Nephron progenitor cell (in vitro differentiated cells): ENCODE results near the gene CDH5.

Experiments
- DNase-seq: peaks from one replicate; pipeline ENCODE4 v3.0.0; 2021
- H3K27ac Mint-ChIP-seq: 2 replicates; pipeline ENCODE4 v1.8.0; 2021; ENCODE audit warnings: mild to moderate bottlenecking, moderate library complexity, mixed read lengths
- H3K27me3 Mint-ChIP-seq: 2 replicates; pipeline ENCODE4 v1.8.0; 2021; ENCODE audit warnings: mild to moderate bottlenecking, low read depth, mixed read lengths; ENCODE audit not compliant: poor library complexity
- H3K36me3 Mint-ChIP-seq: 2 replicates; pipeline ENCODE4 v1.8.0; 2021; ENCODE audit warnings: low read depth, mixed read lengths
- H3K4me1 Mint-ChIP-seq: 2 replicates; pipeline ENCODE4 v1.8.0; 2021; ENCODE audit warnings: mixed read lengths
- H3K4me3 Mint-ChIP-seq: 2 replicates; pipeline ENCODE4 v1.8.0; 2021; ENCODE audit warnings: mild to moderate bottlenecking, moderate library complexity, mixed read lengths
- H3K9me3 Mint-ChIP-seq: 2 replicates; pipeline ENCODE4 v1.8.0; 2021; ENCODE audit warnings: mild to moderate bottlenecking, moderate library complexity, mixed read lengths
- TF ChIP-seq, protein P1 (sequence below): fragments of 200-600 bp; sonication (generic); IDR thresholded peaks from 2 replicates; pipeline ENCODE4 v1.5.0; 2021; ENCODE audit warnings: antibody characterized with exemption

CDH5 gene

DNA sequence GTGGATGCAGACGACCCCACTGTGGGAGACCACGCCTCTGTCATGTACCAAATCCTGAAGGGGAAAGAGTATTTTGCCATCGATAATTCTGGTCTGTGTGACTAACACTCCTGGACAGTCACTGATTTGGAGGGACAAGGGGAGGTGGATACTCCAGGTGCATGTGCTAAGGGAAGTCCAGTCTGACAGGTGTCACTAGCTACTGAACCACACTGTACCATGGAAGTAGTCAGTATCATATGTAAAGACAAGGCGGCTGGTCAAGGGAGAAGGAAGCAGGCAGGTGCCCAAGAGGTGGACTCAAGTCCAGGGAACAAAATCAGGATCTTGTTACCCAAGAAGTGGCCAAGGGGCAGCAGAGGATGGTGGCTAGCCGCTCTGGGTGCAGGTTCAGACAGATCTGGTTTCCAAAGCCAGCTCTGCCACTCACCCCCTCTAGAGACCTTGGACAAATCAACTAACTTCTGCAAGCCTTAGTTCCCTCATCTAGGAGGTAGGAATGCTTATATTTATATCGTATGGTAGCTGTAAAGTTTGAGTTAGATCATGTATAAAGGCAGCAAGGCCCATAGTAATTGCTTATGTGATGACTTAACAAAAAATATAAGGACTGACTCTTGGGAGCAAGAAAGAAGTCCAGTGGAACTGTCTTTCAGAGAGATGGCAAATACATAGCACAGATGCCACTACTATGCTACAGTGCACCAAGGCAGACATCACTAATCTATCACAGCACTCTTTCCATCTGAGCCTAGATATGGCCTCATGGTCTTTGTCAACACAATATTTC is 22.1 kb downstream of the CDH5 start:
- TF ChIP-seq, protein P1, sequence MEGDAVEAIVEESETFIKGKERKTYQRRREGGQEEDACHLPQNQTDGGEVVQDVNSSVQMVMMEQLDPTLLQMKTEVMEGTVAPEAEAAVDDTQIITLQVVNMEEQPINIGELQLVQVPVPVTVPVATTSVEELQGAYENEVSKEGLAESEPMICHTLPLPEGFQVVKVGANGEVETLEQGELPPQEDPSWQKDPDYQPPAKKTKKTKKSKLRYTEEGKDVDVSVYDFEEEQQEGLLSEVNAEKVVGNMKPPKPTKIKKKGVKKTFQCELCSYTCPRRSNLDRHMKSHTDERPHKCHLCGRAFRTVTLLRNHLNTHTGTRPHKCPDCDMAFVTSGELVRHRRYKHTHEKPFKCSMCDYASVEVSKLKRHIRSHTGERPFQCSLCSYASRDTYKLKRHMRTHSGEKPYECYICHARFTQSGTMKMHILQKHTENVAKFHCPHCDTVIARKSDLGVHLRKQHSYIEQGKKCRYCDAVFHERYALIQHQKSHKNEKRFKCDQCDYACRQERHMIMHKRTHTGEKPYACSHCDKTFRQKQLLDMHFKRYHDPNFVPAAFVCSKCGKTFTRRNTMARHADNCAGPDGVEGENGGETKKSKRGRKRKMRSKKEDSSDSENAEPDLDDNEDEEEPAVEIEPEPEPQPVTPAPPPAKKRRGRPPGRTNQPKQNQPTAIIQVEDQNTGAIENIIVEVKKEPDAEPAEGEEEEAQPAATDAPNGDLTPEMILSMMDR, result no peak
- DNase-seq, result no peak
- peaks cover 8% of the 10 kb centered on the region for H3K27me3 Mint-ChIP-seq

DNA sequence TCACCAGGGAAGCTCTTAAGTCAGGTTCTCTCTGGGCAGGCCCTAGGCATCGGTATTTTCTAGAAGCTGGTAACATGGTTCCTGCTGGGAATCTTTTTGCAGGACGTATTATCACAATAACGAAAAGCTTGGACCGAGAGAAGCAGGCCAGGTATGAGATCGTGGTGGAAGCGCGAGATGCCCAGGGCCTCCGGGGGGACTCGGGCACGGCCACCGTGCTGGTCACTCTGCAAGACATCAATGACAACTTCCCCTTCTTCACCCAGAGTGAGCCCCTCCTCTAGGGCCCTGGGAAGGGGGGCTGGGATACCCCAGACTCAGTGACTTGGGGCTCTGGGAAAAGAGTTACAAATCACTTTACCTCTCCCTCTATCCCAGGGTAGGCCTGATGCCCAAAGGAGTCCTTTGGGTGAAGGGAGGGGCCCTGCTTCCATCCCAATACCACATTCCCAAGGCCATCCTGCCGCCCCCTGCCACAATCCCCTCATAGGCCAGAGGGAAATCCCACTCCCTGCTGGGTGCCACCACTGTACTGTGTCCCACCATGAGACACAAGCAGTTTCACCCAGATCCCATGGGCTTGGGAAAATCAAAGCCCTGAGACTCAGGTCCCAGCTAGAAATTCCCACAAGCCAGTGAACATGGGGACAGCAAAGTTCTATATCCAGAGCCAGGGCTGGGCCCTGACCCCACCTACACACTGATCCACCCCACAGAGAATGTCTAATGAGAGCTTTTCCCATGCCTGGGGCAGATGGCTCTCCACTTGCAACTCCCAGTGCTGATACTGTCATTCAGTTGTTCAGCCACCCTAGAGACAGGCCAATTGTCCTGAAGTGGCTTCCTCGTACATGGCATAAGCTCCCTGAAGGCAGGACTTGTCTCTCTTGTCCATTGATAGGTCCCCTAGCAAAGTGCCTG is 23.0 kb downstream of the CDH5 start:
- Mint-ChIP-seq H3K4me3 (no peak overlapping the region), H3K36me3 (no peaks in the 10 kb centered on the region), H3K27ac (no peak overlapping the region), H3K9me3 (no peaks in the 10 kb centered on the region), H3K4me1 (peaks cover 7% of the 10 kb centered on the region), H3K27me3 (peaks cover 6% of the 10 kb centered on the region)
- TF ChIP-seq, protein P1, result no peak
- DNase-seq, result no peak

More for the DNA sequence above, 22.1 kb downstream of the CDH5 start:
- Mint-ChIP-seq H3K9me3 (no peaks in the 10 kb centered on the region), H3K36me3 (no peaks in the 10 kb centered on the region), H3K4me3 (no peak overlapping the region), H3K27ac (no peak overlapping the region), H3K4me1 (peaks cover 10% of the 10 kb centered on the region)

DNA sequence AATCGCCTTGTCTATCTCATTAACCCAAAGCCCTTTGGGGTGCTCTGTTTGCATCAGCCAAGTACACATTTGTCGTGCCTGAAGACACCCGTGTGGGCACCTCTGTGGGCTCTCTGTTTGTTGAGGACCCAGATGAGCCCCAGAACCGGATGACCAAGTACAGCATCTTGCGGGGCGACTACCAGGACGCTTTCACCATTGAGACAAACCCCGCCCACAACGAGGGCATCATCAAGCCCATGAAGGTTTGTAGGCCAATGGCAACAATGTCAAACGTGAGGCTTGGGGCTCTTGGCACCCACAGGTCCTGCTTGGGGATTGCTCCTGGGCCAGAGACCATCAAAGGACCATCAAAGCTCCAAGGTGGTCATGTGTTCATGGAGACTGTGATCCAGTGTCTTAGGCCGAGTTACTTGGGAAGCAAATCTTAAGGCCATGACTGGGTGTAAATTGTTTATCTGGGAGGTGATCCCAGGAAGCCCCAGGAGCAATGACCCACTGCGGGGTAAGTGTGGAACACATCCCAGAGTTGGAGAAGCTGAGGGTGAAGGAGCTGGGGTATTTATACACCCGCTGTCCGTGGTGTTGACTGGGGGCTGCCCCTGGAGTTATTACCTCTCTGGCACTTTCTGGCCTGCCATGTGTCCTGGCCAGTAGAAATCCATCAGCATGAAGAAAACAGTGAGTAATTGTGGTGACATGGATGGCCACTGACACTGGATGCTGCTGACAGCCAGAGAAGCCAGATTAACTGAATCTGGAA is 24.0 kb downstream of the CDH5 start:
- no peak overlapping the region for H3K4me3 Mint-ChIP-seq
- H3K27ac Mint-ChIP-seq, result no peak overlapping the region
- DNase-seq, result no peak
- H3K4me1 Mint-ChIP-seq, result peaks cover 7% of the 10 kb centered on the region
- peaks cover 8% of the 10 kb centered on the region for H3K27me3 Mint-ChIP-seq
- no peaks in the 10 kb centered on the region for H3K9me3 Mint-ChIP-seq
- H3K36me3 Mint-ChIP-seq, result no peaks in the 10 kb centered on the region
- TF ChIP-seq, protein P1, result no peak

DNA sequence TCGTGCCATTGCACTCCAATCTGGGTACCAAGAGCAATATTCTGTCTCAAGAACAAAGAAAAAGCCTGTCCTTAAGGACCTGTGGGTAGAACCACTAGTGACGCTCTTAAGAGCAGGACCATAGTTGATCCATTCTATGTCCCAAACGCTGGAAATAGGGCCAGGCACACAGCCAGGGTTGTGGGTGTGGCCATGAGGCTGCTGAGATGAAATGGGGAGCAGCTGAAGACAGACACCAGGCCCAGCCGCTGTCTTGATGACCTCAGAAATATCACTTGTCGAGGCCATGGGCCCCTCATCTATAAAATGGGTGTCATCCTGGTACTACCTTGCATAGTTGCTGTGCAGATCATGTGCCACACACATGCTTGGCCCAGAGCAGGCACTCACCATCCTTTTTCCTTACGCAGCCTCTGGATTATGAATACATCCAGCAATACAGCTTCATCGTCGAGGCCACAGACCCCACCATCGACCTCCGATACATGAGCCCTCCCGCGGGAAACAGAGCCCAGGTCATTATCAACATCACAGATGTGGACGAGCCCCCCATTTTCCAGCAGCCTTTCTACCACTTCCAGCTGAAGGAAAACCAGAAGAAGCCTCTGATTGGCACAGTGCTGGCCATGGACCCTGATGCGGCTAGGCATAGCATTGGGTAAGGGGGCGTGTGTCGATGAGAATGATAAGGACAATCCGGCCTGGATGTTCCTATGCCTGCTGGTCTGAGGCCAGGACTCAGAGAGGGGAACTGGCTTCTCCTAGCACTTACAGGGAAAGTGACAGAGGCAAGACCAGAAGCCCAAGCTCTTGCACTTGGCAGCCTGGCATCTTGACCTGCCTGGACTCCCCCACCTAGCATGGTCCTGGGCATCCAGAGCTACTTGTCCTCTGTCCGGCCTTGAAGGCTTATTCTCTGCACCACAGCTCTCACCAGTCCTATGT is 25.5 kb downstream of the CDH5 start:
- H3K4me3 Mint-ChIP-seq, result no peak overlapping the region
- no peaks in the 10 kb centered on the region for H3K9me3 Mint-ChIP-seq
- no peak overlapping the region for H3K27ac Mint-ChIP-seq

More for the DNA sequence above, 25.5 kb downstream of the CDH5 start:
- Mint-ChIP-seq H3K36me3 (no peaks in the 10 kb centered on the region), H3K27me3 (peaks cover 8% of the 10 kb centered on the region), H3K4me1 (peaks cover 7% of the 10 kb centered on the region)
- TF ChIP-seq, protein P1, result no peak
- no peak for DNase-seq
